Measurements from ENCODE around the gene NR2C2. TPM values are rescaled to one million over a fixed set of nuclear protein-coding genes. Genes with fewer than 3 reads are reported as not detected.

Gene NR2C2
- total RNA-seq, 6 experiments from 2014 or later = 23.7 to 35.2 (median 28.6) TPM

- DNase-seq = no peak
- Mint-ChIP-seq H3K9me3 (no peaks in the 10 kb centered on the region), H3K4me3 (no peak overlapping the region), H3K36me3 (ENCODE audit: low read depth) (peaks cover 26% of the 10 kb centered on the region), H3K4me1 (ENCODE audit: low read depth) (peaks cover 30% of the 10 kb centered on the region), H3K27ac (peak overlapping the region; percentile 24; the same call in 1 of the 2 replicates), H3K27me3 (ENCODE audit: insufficient read depth) (peaks cover 2% of the 10 kb centered on the region; the same call in 1 of the 2 replicates)
- TF ChIP-seq, protein P1, sequence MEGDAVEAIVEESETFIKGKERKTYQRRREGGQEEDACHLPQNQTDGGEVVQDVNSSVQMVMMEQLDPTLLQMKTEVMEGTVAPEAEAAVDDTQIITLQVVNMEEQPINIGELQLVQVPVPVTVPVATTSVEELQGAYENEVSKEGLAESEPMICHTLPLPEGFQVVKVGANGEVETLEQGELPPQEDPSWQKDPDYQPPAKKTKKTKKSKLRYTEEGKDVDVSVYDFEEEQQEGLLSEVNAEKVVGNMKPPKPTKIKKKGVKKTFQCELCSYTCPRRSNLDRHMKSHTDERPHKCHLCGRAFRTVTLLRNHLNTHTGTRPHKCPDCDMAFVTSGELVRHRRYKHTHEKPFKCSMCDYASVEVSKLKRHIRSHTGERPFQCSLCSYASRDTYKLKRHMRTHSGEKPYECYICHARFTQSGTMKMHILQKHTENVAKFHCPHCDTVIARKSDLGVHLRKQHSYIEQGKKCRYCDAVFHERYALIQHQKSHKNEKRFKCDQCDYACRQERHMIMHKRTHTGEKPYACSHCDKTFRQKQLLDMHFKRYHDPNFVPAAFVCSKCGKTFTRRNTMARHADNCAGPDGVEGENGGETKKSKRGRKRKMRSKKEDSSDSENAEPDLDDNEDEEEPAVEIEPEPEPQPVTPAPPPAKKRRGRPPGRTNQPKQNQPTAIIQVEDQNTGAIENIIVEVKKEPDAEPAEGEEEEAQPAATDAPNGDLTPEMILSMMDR (IDR thresholded peaks at IDR 0.05) = no peak
These were observed 96.2 kb downstream of the NR2C2 start for GRCh38 chr3:15043408-15044171.

- Mint-ChIP-seq H3K36me3 (ENCODE audit: low read depth) (peaks cover 29% of the 10 kb centered on the region), H3K4me1 (ENCODE audit: low read depth) (peaks cover 30% of the 10 kb centered on the region), H3K4me3 (no peak overlapping the region), H3K9me3 (no peaks in the 10 kb centered on the region), H3K27ac (no peak overlapping the region), H3K27me3 (ENCODE audit: insufficient read depth) (peaks cover 2% of the 10 kb centered on the region; the same call in 1 of the 2 replicates)
- TF ChIP-seq, protein P1 (IDR thresholded peaks at IDR 0.05) = no peak
- no peak for DNase-seq
These were observed 96.9 kb downstream of the NR2C2 start for GRCh38 chr3:15044326-15044725.

- H3K9me3 Mint-ChIP-seq = no peaks in the 10 kb centered on the region
- DNase-seq = no peak
- peaks cover 32% of the 10 kb centered on the region for H3K36me3 Mint-ChIP-seq (ENCODE audit: low read depth)
- H3K27ac Mint-ChIP-seq = no peak overlapping the region
- no peak overlapping the region for H3K4me3 Mint-ChIP-seq
- peaks cover 2% of the 10 kb centered on the region; the same call in 1 of the 2 replicates for H3K27me3 Mint-ChIP-seq (ENCODE audit: insufficient read depth)
- peaks cover 25% of the 10 kb centered on the region for H3K4me1 Mint-ChIP-seq (ENCODE audit: low read depth)
- TF ChIP-seq, protein P1 (IDR thresholded peaks at IDR 0.05) = no peak
These were observed 98.3 kb downstream of the NR2C2 start for GRCh38 chr3:15045667-15046066.

DNA sequence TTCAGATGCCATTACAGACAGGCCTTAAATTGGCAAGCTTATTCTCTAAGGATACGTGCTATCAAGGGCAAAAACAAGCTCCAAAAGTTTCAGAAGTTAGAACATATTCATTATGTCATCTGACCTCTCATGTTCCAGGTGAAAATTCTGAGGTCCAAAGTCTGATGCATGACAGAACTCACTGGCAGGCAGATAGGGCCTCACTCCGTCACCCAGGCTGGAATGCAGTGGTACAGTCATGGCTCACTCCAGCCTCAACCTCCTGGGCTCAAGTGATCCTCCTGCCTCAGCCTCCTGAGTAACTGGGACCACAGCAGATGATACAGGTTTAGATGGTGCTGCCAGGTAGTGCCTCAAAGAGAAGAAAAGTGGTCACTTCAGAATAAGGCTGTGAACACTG is 102.2 kb downstream of the NR2C2 start:
- TF ChIP-seq, protein P1 (IDR thresholded peaks at IDR 0.05) = no peak
- Mint-ChIP-seq H3K4me1 (ENCODE audit: low read depth) (peaks cover under 1% of the 10 kb centered on the region), H3K27me3 (ENCODE audit: insufficient read depth) (peaks cover 2% of the 10 kb centered on the region; the same call in 1 of the 2 replicates), H3K36me3 (ENCODE audit: low read depth) (peaks cover 13% of the 10 kb centered on the region), H3K27ac (no peak overlapping the region), H3K9me3 (no peaks in the 10 kb centered on the region), H3K4me3 (no peak overlapping the region)
- no peak for DNase-seq

GRCh38 chr3:15050405-15051092 is 103.2 kb downstream of the NR2C2 start:
- no peak overlapping the region for H3K4me3 Mint-ChIP-seq
- H3K9me3 Mint-ChIP-seq = no peaks in the 10 kb centered on the region
- peaks cover 20% of the 10 kb centered on the region for H3K36me3 Mint-ChIP-seq (ENCODE audit: low read depth)
- peaks cover 2% of the 10 kb centered on the region; the same call in 1 of the 2 replicates for H3K27me3 Mint-ChIP-seq (ENCODE audit: insufficient read depth)
- peaks cover 10% of the 10 kb centered on the region for H3K4me1 Mint-ChIP-seq (ENCODE audit: low read depth)
- TF ChIP-seq, protein P1 (IDR thresholded peaks at IDR 0.05) = no peak
- no peak for DNase-seq
- peak overlapping the region; percentile 29; the same call in 1 of the 2 replicates for H3K27ac Mint-ChIP-seq

Data from HFFc6 (cell line).